Neural cell (in vitro differentiated cells): ENCODE measurements around the gene SEZ6L2. TPM values are rescaled to one million over a fixed set of nuclear protein-coding genes. Genes with fewer than 3 reads are reported as not detected.

Experiments
- H2AFZ ChIP-seq: fragments of 200-600, 300-800 bp; sonication (generic), shearing (Covaris generic); 2 replicates; pipeline ENCODE4 v1.6.0; 2014; ENCODE audit warnings: low read depth, mild to moderate bottlenecking, antibody characterized with exemption, low read length, moderate library complexity
- H3F3A ChIP-seq: fragments of 200-600 bp; shearing (Covaris generic); 2 replicates; pipeline ENCODE4 v1.6.1; 2016; ENCODE audit warnings: mild to moderate bottlenecking, moderate library complexity, mixed read lengths, antibody characterized with exemption, low read length; ENCODE audit not compliant: insufficient read depth, poor library complexity, severe bottlenecking
- H3K27ac ChIP-seq: fragments of 200-600, 300-800 bp; sonication (generic), shearing (Covaris generic); 2 replicates; pipeline ENCODE4 v1.5.1; 2014; ENCODE audit warnings: mild to moderate bottlenecking, low read length, moderate library complexity
- H3K27me3 ChIP-seq: fragments of 300-800, 200-600 bp; sonication (generic), shearing (Covaris generic); 2 replicates; pipeline ENCODE4 v1.6.0; 2014; ENCODE audit warnings: mild to moderate bottlenecking, low read depth, low read length, moderate library complexity; ENCODE audit not compliant: insufficient read depth
- H3K36me3 ChIP-seq: fragments of 300-800, 200-600 bp; sonication (generic), shearing (Covaris generic); 2 replicates; pipeline ENCODE4 v1.5.1; 2014; ENCODE audit warnings: mild to moderate bottlenecking, antibody characterized with exemption, low read length, moderate library complexity; ENCODE audit not compliant: insufficient read depth
- H3K4me2 ChIP-seq: fragments of 300-800, 200-600 bp; sonication (generic), shearing (Covaris generic); 2 replicates; pipeline ENCODE4 v1.6.0; 2014; ENCODE audit warnings: mild to moderate bottlenecking, low read length
- H3K4me3 ChIP-seq: fragments of 300-800, 200-600 bp; sonication (generic), shearing (Covaris generic); 2 replicates; pipeline ENCODE4 v1.5.1; 2014; ENCODE audit warnings: mild to moderate bottlenecking, low read length, moderate library complexity
- H3K79me2 ChIP-seq: fragments of 200-600 bp; shearing (Covaris generic); replicated peaks from 2 replicates; pipeline ENCODE4 v1.6.0; 2014; ENCODE audit warnings: mild to moderate bottlenecking, low read length, moderate library complexity; ENCODE audit not compliant: insufficient read depth
- H3K9ac ChIP-seq: fragments of 300-800, 200-600 bp; sonication (generic), shearing (Covaris generic); 2 replicates; pipeline ENCODE4 v1.6.1; 2016; ENCODE audit warnings: mild to moderate bottlenecking, low read length, mixed read lengths
- H3K9me2 ChIP-seq: fragments of 200-600 bp; shearing (Covaris generic); 2 replicates; pipeline ENCODE4 v1.6.1; 2016; ENCODE audit warnings: mild to moderate bottlenecking, low read length, mixed read lengths; ENCODE audit not compliant: insufficient read depth
- H3K9me3 ChIP-seq: fragments of 200-600, 300-800 bp; sonication (generic), shearing (Covaris generic); 2 replicates; pipeline ENCODE4 v1.6.1; 2016; ENCODE audit warnings: mild to moderate bottlenecking, mixed run types, low read length, moderate library complexity, mixed read lengths
- H4K20me1 ChIP-seq: fragments of 200-600 bp; shearing (Covaris generic); 2 replicates; pipeline ENCODE4 v1.6.1; 2016; ENCODE audit warnings: mild to moderate bottlenecking, mixed run types; ENCODE audit not compliant: insufficient read depth
- CTCF ChIP-seq: fragments of 450-650 bp; IDR thresholded peaks from 2 replicates; pipeline ENCODE4 v1.5.1; 2014; ENCODE audit warnings: antibody characterized with exemption, mild to moderate bottlenecking, moderate library complexity; ENCODE audit not compliant: poor library complexity, severe bottlenecking
- EP300 ChIP-seq: fragments of 450-650 bp; conservative IDR thresholded peaks from 2 replicates; pipeline ENCODE4 v1.6.1; 2014; ENCODE audit warnings: antibody characterized with exemption, mild to moderate bottlenecking, moderate library complexity; ENCODE audit not compliant: poor library complexity, severe bottlenecking
- EZH2 ChIP-seq: fragments of 200-600, 300-800 bp; shearing (Covaris generic), sonication (generic); IDR thresholded peaks from 2 replicates; pipeline ENCODE4 v1.6.1; 2014; ENCODE audit warnings: antibody characterized with exemption, low read length, borderline replicate concordance, mild to moderate bottlenecking; ENCODE audit not compliant: insufficient read depth, poor library complexity, severe bottlenecking
- MXI1 ChIP-seq: fragments of 450-650 bp; conservative IDR thresholded peaks from 2 replicates; pipeline ENCODE4 v1.6.1; 2014; ENCODE audit warnings: antibody characterized with exemption, mild to moderate bottlenecking; ENCODE audit not compliant: poor library complexity, severe bottlenecking
- POLR2AphosphoS5 ChIP-seq: IDR thresholded peaks from 2 replicates; pipeline ENCODE4 v1.6.1; 2012
- RAD21 ChIP-seq: fragments of 450-650 bp; conservative IDR thresholded peaks from 2 replicates; pipeline ENCODE4 v1.6.1; 2014; ENCODE audit warnings: antibody characterized with exemption, mild to moderate bottlenecking, moderate library complexity
- REST ChIP-seq: IDR thresholded peaks from 2 replicates; pipeline ENCODE4 v1.6.1; 2012; ENCODE audit warnings: borderline replicate concordance
- SMC3 ChIP-seq: fragments of 450-650 bp; conservative IDR thresholded peaks from 2 replicates; pipeline ENCODE4 v1.6.1; 2014; ENCODE audit warnings: antibody characterized with exemption, mild to moderate bottlenecking, moderate library complexity; ENCODE audit not compliant: poor library complexity
- TAF1 ChIP-seq: IDR thresholded peaks from 2 replicates; pipeline ENCODE4 v1.6.1; 2012; ENCODE audit warnings: low read depth
- polyA plus RNA-seq: library from polyadenylated mRNA; depleted of rRNA; stranded (reverse); fragments of >200 nt; gene quantifications from 2 replicates; pipeline ENCODE4 v1.2.3, GENCODE V29; 2014

The SEZ6L2 gene
- polyA plus RNA-seq, 1 donor from 2014 or later: 48.8 TPM

DNA sequence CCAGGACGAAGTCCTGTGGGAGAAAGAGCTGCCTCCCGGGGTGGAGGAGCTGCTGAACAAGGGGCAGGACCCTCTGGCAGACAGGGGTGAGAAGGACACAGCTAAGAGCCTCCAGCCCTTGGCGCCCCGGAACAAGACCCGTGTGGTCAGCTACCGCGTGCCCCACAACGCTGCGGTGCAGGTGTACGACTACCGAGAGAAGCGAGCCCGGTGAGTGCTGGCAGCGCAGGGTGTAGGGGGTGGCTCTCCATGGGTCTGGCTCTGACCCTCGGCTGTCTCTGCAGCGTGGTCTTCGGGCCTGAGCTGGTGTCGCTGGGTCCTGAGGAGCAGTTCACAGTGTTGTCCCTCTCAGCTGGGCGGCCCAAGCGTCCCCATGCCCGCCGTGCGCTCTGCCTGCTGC, 57.7 kb downstream of the SEZ6L2 start:
- no peak overlapping the region for H3K4me2 ChIP-seq

DNA sequence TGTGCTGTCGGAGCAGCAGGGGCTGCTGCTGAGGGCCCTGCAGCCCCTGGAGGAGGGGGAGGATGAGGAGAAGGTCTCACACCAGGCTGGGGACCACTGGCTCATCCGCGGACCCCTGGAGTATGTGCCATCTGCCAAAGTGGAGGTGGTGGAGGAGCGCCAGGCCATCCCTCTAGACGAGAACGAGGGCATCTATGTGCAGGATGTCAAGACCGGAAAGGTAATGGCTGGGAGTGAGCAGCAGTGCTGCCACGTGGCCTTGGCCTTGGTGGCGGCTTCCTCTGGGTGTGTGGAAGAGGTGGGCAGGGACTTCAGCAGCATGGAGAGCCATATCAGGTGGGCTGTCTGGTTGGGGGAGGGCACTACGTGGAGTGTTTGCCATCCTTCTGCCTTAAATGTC, 59.1 kb downstream of the SEZ6L2 start:
- H3F3A ChIP-seq: no peaks in the 10 kb centered on the region
- no peak overlapping the region for H3K9ac ChIP-seq
- no peak overlapping the region for H3K27ac ChIP-seq
- TF ChIP-seq EP300 (no peak), TAF1 (no peak), RAD21 (no peak), EZH2 (no peak), POLR2AphosphoS5 (no peak), CTCF (no peak), SMC3 (no peak)

More for the DNA sequence above, 57.7 kb downstream of the SEZ6L2 start:
- Histone ChIP-seq H3K79me2 (no peaks in the 10 kb centered on the region), H3K27me3 (no peaks in the 10 kb centered on the region), H3F3A (no peaks in the 10 kb centered on the region), H2AFZ (no peak overlapping the region), H3K9ac (no peak overlapping the region), H3K36me3 (no peaks in the 10 kb centered on the region), H3K9me2 (no peaks in the 10 kb centered on the region), H3K9me3 (no peaks in the 10 kb centered on the region), H3K27ac (no peak overlapping the region), H3K4me3 (no peak overlapping the region), H4K20me1 (no peaks in the 10 kb centered on the region)
- TF ChIP-seq EZH2 (no peak), RAD21 (no peak), EP300 (no peak), TAF1 (no peak), MXI1 (no peak), REST (no peak), SMC3 (no peak), CTCF (no peak), POLR2AphosphoS5 (no peak)

More for the DNA sequence above, 59.1 kb downstream of the SEZ6L2 start:
- Histone ChIP-seq H3K4me2 (no peak overlapping the region), H4K20me1 (no peaks in the 10 kb centered on the region), H3K36me3 (no peaks in the 10 kb centered on the region), H3K27me3 (no peaks in the 10 kb centered on the region), H2AFZ (no peak overlapping the region), H3K9me2 (no peaks in the 10 kb centered on the region), H3K4me3 (no peak overlapping the region), H3K9me3 (no peaks in the 10 kb centered on the region), H3K79me2 (no peaks in the 10 kb centered on the region)
